Epithelial cell of proximal tubule (primary cell): ENCODE measurements around the gene SNCB. TPM values are rescaled to one million over a fixed set of nuclear protein-coding genes. Genes with fewer than 3 reads are reported as not detected.
A peak's percentile ranks its signal among the peaks of the same experiment; 100 is the strongest.

Experiments
- DNase-seq: peaks from one replicate; pipeline ENCODE4 v3.0.0-alpha.2; 2011; ENCODE audit warnings: low read depth
- H3K4me3 ChIP-seq: 2 replicates; pipeline ENCODE4 v1.5.1; 2011; ENCODE audit warnings: low read depth, mild to moderate bottlenecking, low read length
- total RNA-seq: library from RNA; depleted of rRNA; stranded (reverse); fragments of >200 nt; gene quantifications from 2 replicates; pipeline ENCODE4 v1.2.3, GENCODE V29; 2015
- TF ChIP-seq, protein P1 (sequence below): conservative IDR thresholded peaks from 2 replicates; pipeline ENCODE4 v1.5.1; 2012; ENCODE audit warnings: low read depth, mild to moderate bottlenecking, low read length

Gene SNCB
- 0.17 TPM in 1 of 2 replicates, not detected in the other for total RNA-seq

- TF ChIP-seq, protein P1, sequence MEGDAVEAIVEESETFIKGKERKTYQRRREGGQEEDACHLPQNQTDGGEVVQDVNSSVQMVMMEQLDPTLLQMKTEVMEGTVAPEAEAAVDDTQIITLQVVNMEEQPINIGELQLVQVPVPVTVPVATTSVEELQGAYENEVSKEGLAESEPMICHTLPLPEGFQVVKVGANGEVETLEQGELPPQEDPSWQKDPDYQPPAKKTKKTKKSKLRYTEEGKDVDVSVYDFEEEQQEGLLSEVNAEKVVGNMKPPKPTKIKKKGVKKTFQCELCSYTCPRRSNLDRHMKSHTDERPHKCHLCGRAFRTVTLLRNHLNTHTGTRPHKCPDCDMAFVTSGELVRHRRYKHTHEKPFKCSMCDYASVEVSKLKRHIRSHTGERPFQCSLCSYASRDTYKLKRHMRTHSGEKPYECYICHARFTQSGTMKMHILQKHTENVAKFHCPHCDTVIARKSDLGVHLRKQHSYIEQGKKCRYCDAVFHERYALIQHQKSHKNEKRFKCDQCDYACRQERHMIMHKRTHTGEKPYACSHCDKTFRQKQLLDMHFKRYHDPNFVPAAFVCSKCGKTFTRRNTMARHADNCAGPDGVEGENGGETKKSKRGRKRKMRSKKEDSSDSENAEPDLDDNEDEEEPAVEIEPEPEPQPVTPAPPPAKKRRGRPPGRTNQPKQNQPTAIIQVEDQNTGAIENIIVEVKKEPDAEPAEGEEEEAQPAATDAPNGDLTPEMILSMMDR, result peak; percentile 11
- H3K4me3 ChIP-seq, result peak within 1 kb of the TSS; percentile 50
- DNase-seq, result no peak
Measured at GRCh38 chr5:176629853-176630680, at the start of gene SNCB, which contains the start of gene EIF4E1B. Gene SNCB, minus strand, starts transcription at chr5:176630534. Its CDS starts 880 bp downstream, at chr5:176629654. Gene EIF4E1B, plus strand, starts transcription at chr5:176630675. Its CDS starts 12,113 bp downstream, at chr5:176642788.

GRCh38 chr5:176679365-176680225 is 49.3 kb upstream of the SNCB start:
- DNase-seq, result no peak
- TF ChIP-seq, protein P1, result no peak
- H3K4me3 ChIP-seq, result no peak overlapping the region

DNA sequence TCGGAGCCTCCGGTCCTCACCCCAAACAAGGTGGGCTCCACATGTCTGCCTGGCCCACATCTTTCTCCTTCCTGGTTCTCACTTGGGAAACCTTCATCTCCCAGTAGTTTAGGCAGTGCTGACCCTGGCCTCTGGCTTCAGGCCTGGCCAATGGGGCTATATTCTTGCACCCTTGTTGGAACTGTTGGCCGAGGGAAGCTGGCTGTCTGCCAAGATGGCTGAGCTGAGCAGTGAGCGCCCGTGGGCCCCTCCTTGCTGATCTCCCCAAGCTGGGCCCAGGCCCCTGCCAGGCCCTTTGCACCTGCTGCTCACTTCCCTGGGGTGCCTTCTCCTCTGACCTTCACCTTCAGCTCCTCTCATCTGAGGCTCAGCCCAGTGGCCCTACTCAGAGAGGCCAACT is 48.2 kb upstream of the SNCB start:
- H3K4me3 ChIP-seq, result no peak overlapping the region
- TF ChIP-seq, protein P1, result no peak
- DNase-seq, result no peak

DNA sequence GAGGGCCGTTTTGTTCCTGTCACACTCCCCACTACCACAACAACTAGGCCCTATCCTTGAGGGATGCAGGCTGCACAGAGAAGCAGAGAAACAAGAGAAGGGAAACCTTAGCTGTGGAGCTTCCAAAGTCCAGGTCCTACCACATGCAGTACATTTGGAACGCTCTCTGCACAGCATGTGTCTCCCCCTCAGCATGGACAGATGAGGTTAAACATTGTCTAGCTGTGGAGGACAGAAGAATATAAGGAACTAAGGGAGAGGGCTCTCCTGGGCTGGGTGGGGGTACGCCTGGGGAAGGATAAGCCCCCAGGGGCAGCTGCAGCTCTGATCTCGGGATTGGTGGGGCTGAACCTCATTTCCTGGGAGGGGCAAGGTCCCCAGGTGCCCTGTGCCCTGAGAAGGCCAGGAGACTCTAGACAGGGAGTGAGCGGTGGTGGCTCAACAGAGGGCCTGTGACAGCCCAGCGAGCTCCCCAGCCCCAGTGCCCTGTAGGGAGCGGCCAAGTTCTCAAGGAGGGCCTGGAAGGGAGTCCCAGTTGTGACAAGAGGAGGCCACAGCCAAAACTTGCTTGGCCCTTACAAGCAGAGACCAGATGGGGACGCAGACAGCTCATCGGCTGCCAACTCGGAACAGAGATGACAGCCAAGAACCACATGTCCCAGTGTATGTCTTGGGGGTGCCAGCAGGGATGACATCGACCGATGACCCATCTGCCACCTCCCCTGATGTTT is 47.0 kb upstream of the SNCB start:
- TF ChIP-seq, protein P1, result no peak
- H3K4me3 ChIP-seq, result no peak overlapping the region
- no peak for DNase-seq

- H3K4me3 ChIP-seq, result no peak overlapping the region
- TF ChIP-seq, protein P1, result no peak
- no peak for DNase-seq
Measured at GRCh38 chr5:176676361-176676824, 46.1 kb upstream of the SNCB start.

- TF ChIP-seq, protein P1, result peak; percentile 68
- no peak for DNase-seq
- no peak overlapping the region for H3K4me3 ChIP-seq
Measured at GRCh38 chr5:176675676-176676360, 45.5 kb upstream of the SNCB start.
